Urothelium cell line (cell line): Measurements from ENCODE around the gene C17orf78.
"Not testable (repeated sequence)": the region's sequence is repeated elsewhere in the genome, so short reads cannot be mapped to it uniquely, and the experiment has no call there.

ENCODE experiments used
- DNase-seq: peaks from one replicate; pipeline ENCODE4 v3.0.0; 2011; ENCODE audit warnings: low spot score, mixed read lengths
- FAIRE-seq: peaks from 2 replicates; lab custom pipeline; 2011; peaks lifted over from hg19 to GRCh38; lab: Jason Lieb, UNC

C17orf78 gene

GRCh38 chr17:37385474-37385990, 9.7 kb downstream of the C17orf78 start:
- no peak for FAIRE-seq
- DNase-seq, result no peak

- DNase-seq (no peak), FAIRE-seq (no peak)
These were observed 10.7 kb downstream of the C17orf78 start for GRCh38 chr17:37386462-37386861.

- DNase-seq (no peak), FAIRE-seq (no peak)
These were observed 12.5 kb downstream of the C17orf78 start for GRCh38 chr17:37388266-37388665.

GRCh38 chr17:37389160-37389559, 13.4 kb downstream of the C17orf78 start:
- DNase-seq (no peak), FAIRE-seq (no peak)

GRCh38 chr17:37391146-37391545, 15.4 kb downstream of the C17orf78 start:
- no peak for FAIRE-seq
- DNase-seq, result no peak

GRCh38 chr17:37392024-37392590, 16.3 kb downstream of the C17orf78 start:
- no peak for FAIRE-seq
- peak; percentile 27 for DNase-seq

- DNase-seq, result no peak
- FAIRE-seq, result no peak
These were observed 17.6 kb downstream of the C17orf78 start for GRCh38 chr17:37393352-37393751.

- peak; percentile 48 for DNase-seq
- FAIRE-seq, result no peak
These were observed 23.5 kb downstream of the C17orf78 start for GRCh38 chr17:37399265-37399803.

GRCh38 chr17:37400505-37400904, 24.7 kb downstream of the C17orf78 start:
- FAIRE-seq, result no peak
- DNase-seq, result no peak

- FAIRE-seq, DNase-seq: not testable (repeated sequence)
These were observed 29.7 kb downstream of the C17orf78 start for GRCh38 chr17:37405522-37405921.

- FAIRE-seq (no peak), DNase-seq (no peak)
These were observed 30.3 kb downstream of the C17orf78 start for GRCh38 chr17:37405955-37406634.

GRCh38 chr17:37406635-37407461, 31.1 kb downstream of the C17orf78 start, which contains the start of the genes ACACA and TADA2A:
Gene ACACA (minus strand): TSS chr17:37406836. CDS start chr17:37406299, 537 bp downstream.
Gene TADA2A (plus strand): TSS chr17:37406886. CDS start chr17:37411366, 4,480 bp downstream.
- FAIRE-seq, result no peak
- DNase-seq, result peak; percentile 98

- not testable (repeated sequence) for DNase-seq, FAIRE-seq
These were observed 32.3 kb downstream of the C17orf78 start for GRCh38 chr17:37408145-37408479.

- FAIRE-seq (no peak), DNase-seq (no peak)
These were observed 34.6 kb downstream of the C17orf78 start for GRCh38 chr17:37410357-37410756.

GRCh38 chr17:37413875-37414519, 38.2 kb downstream of the C17orf78 start:
- no peak for DNase-seq
- no peak for FAIRE-seq

GRCh38 chr17:37417852-37418251, 42.1 kb downstream of the C17orf78 start:
- FAIRE-seq (no peak), DNase-seq (no peak)

GRCh38 chr17:37422971-37423625, 47.3 kb downstream of the C17orf78 start:
- FAIRE-seq (no peak), DNase-seq (no peak)

GRCh38 chr17:37425268-37425667, 49.5 kb downstream of the C17orf78 start:
- DNase-seq, result no peak
- FAIRE-seq, result no peak

GRCh38 chr17:37429039-37429438, 53.3 kb downstream of the C17orf78 start:
- DNase-seq (no peak), FAIRE-seq (no peak)

GRCh38 chr17:37429453-37429852, 53.7 kb downstream of the C17orf78 start:
- no peak for DNase-seq
- no peak for FAIRE-seq
